ENCODE results near the gene NLRP8. TPM values are rescaled to one million over a fixed set of nuclear protein-coding genes. Genes with fewer than 3 reads are reported as not detected.

The NLRP8 gene
- not detected in 2 replicates for total RNA-seq (ENCODE audit: low replicate concordance)
- long read RNA-seq, result 0 reads

DNA sequence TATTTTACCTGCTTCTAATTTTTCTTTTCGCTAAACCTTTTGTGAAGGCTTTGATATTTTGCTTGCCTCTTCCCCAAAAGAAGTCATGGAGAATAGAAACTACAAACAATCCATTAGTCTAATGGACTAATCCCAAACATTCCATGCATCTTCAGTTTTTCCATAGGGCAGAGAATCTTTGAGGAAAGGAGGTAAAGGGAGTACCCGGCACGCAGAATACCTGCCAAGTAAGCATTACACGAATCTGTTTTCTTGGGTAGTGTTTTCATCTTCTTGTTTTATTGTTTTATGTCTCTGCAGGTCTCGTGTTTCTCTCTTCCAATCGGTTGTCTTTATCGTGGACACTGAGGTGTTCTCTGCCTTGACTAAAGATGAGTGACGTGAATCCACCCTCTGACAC lies at the start of gene NLRP8:
Gene NLRP8, plus strand, starts transcription at position 301 of the 400 bp plus-strand sequence.
- peaks cover 16% of the 10 kb centered on the region for H3K9me3 Mint-ChIP-seq
- DNase-seq (ENCODE audit: extremely low spot score, unreplicated experiment), result no peak
- no peak within 1 kb of the TSS for H3K27ac Mint-ChIP-seq

DNA sequence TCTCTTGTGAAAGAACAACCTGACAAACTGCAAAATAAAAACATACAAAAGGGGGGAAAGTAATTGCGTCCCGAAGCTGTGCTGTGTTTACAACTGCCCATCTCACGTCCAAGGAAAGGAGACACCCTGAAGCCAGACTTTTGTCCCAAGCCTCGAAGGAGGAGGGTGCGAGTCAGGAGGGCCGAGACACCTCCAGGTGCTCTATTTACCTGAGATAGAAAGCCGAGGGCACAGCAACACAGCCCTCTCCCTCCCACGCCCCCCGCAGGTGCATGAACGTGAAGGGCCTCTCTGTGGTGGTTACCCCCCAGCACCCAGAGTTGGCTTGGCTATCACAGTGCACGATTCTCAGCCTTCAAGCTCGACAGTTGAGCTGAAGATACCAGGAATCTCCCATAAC lies 48.7 kb upstream of the NLRP8 start:
- no peak overlapping the region for H3K27ac Mint-ChIP-seq
- no peaks in the 10 kb centered on the region for H3K27me3 Mint-ChIP-seq
- H3K9me3 Mint-ChIP-seq, result peaks cover 15% of the 10 kb centered on the region
- no peak for DNase-seq (ENCODE audit: extremely low spot score, unreplicated experiment)
- TF ChIP-seq, protein P1, sequence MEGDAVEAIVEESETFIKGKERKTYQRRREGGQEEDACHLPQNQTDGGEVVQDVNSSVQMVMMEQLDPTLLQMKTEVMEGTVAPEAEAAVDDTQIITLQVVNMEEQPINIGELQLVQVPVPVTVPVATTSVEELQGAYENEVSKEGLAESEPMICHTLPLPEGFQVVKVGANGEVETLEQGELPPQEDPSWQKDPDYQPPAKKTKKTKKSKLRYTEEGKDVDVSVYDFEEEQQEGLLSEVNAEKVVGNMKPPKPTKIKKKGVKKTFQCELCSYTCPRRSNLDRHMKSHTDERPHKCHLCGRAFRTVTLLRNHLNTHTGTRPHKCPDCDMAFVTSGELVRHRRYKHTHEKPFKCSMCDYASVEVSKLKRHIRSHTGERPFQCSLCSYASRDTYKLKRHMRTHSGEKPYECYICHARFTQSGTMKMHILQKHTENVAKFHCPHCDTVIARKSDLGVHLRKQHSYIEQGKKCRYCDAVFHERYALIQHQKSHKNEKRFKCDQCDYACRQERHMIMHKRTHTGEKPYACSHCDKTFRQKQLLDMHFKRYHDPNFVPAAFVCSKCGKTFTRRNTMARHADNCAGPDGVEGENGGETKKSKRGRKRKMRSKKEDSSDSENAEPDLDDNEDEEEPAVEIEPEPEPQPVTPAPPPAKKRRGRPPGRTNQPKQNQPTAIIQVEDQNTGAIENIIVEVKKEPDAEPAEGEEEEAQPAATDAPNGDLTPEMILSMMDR (conservative IDR thresholded peaks at IDR 0.05), result no peak
- H3K36me3 Mint-ChIP-seq, result no peaks in the 10 kb centered on the region
- no peak overlapping the region for H3K4me3 Mint-ChIP-seq
- H3K4me1 Mint-ChIP-seq (ENCODE audit: unreplicated experiment), result no peaks in the 10 kb centered on the region

More for the DNA sequence above, at the start of gene NLRP8:
- Mint-ChIP-seq H3K27me3 (no peaks in the 10 kb centered on the region), H3K36me3 (no peaks in the 10 kb centered on the region), H3K4me1 (ENCODE audit: unreplicated experiment) (no peaks in the 10 kb centered on the region), H3K4me3 (no peak within 1 kb of the TSS)
- TF ChIP-seq, protein P1 (conservative IDR thresholded peaks at IDR 0.05), result no peak

DNA sequence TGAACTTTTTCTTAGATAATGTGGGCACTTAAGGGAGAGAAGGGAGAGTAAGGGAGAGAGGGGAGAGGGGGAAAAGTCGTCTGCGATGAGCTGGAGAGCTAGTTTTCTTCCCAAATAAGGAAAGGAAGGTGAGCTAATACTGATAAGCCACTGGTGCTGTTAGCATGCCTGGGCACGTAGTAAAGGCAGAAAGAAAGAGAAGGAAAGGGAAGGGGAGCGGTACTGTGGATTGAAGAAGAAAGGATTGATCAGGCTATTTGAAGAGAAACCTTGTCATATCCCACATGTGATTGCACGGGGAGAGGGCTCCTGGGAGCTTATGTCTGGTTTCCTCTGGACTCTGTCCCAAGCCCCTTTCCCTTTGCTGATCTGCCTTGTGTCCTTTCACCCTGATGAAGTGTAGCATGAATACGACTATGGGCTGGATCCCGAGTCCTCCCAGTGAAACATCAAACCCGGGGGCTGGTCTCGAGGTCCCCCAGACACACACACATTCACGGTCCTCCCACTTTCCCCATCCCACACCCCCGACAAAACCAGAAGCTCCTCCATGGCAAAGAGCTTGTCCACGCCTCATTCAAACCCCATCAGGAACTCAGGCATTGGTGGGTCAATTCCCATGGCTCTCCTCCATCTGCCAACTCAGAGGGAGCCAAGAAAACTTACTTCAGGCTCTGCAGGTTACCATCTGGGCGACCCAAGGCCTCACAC lies 46.1 kb upstream of the NLRP8 start:
- Mint-ChIP-seq H3K4me1 (ENCODE audit: unreplicated experiment) (no peaks in the 10 kb centered on the region), H3K9me3 (peaks cover 12% of the 10 kb centered on the region), H3K27me3 (no peaks in the 10 kb centered on the region), H3K36me3 (no peaks in the 10 kb centered on the region), H3K4me3 (no peak overlapping the region), H3K27ac (no peak overlapping the region)
- TF ChIP-seq, protein P1 (conservative IDR thresholded peaks at IDR 0.05), result no peak
- no peak for DNase-seq (ENCODE audit: extremely low spot score, unreplicated experiment)

DNA sequence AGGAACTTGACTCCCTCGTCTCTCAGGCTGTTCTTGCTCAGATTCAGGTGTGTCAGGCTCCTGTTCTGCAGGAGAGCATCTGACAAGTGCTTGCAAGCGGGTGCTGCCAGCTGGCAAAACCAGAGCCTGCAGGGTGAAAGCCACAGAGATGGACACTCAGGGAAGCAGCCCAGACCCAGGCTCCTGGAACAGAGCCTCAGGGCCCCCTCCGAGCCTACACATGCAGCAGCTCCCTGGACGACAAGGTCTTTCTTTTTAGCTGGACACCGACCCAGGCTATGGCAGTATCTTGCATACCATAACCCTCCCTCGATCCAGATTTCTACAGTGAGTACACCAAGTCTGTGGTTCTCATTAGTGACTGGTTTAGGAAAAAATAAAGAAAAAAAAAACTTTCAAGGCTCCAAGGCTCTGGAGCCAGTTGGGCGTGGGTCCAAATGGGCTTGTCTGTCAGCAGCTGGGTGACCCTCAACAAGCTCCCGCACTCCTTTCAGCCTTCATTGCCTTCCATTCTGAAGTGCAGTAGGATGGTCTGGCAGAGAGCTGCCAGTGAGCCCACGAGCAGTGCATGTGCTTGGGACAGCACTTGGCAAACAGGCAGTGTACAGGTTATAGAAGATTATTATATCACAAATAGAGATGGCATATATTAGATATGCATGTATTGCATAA lies 45.4 kb upstream of the NLRP8 start:
- Mint-ChIP-seq H3K27me3 (no peaks in the 10 kb centered on the region), H3K36me3 (no peaks in the 10 kb centered on the region), H3K4me3 (no peak overlapping the region), H3K9me3 (peaks cover 6% of the 10 kb centered on the region), H3K4me1 (ENCODE audit: unreplicated experiment) (no peaks in the 10 kb centered on the region), H3K27ac (no peak overlapping the region)
- TF ChIP-seq, protein P1 (conservative IDR thresholded peaks at IDR 0.05), result no peak
- no peak for DNase-seq (ENCODE audit: extremely low spot score, unreplicated experiment)

DNA sequence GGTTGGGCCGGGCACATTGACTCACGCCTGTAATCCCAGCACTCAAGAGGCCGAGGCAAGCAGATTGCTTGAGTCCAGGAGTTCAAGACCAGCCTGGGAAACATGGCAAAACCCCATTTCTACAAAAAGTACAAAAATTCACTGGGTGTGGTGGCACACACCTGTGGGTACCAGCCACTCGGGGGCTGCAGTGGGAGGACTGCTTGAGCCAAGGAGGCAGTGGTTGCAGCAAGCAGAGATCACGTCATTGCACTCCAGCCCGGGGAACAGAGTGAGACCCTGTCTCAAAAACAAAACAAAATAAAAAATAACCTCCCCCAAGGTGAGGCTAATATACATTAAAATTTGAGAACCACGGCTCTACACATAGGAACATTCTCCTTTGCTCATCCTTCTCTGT lies 40.3 kb upstream of the NLRP8 start:
- no peaks in the 10 kb centered on the region for H3K4me1 Mint-ChIP-seq (ENCODE audit: unreplicated experiment)
- H3K9me3 Mint-ChIP-seq, result peaks cover 18% of the 10 kb centered on the region
- no peak for DNase-seq (ENCODE audit: extremely low spot score, unreplicated experiment)
- no peak overlapping the region for H3K4me3 Mint-ChIP-seq
- H3K27ac Mint-ChIP-seq, result no peak overlapping the region
- no peaks in the 10 kb centered on the region for H3K36me3 Mint-ChIP-seq
- TF ChIP-seq, protein P1 (conservative IDR thresholded peaks at IDR 0.05), result no peak
- no peaks in the 10 kb centered on the region for H3K27me3 Mint-ChIP-seq
